Activated naive CD8-positive, alpha-beta T cell (primary cell): ENCODE measurements around the gene LTF.
A peak's percentile ranks its signal among the peaks of the same experiment; 100 is the strongest.
"Not testable (repeated sequence)": the region's sequence is repeated elsewhere in the genome, so short reads cannot be mapped to it uniquely, and the experiment has no call there.

Experiments used
- H3K27ac Mint-ChIP-seq: one replicate; pipeline ENCODE4 v1.8.0; 2021; ENCODE audit warnings: mixed read lengths
- H3K27me3 Mint-ChIP-seq: one replicate; pipeline ENCODE4 v1.8.0; 2021; ENCODE audit warnings: mixed read lengths
- H3K36me3 Mint-ChIP-seq: one replicate; pipeline ENCODE4 v1.8.0; 2021; ENCODE audit warnings: mixed read lengths
- H3K4me1 Mint-ChIP-seq: one replicate; pipeline ENCODE4 v1.8.0; 2021; ENCODE audit warnings: low read depth, mixed read lengths
- H3K4me3 Mint-ChIP-seq: one replicate; pipeline ENCODE4 v1.8.0; 2021; ENCODE audit warnings: mild to moderate bottlenecking, mixed read lengths
- H3K9me3 Mint-ChIP-seq: one replicate; pipeline ENCODE4 v1.8.0; 2021; ENCODE audit warnings: low read depth, mixed read lengths

LTF gene

GRCh38 chr3:46496746-46497555, 32.2 kb upstream of the LTF start:
- Mint-ChIP-seq H3K27ac (no peak overlapping the region), H3K4me3 (no peak overlapping the region), H3K9me3 (no peaks in the 10 kb centered on the region), H3K27me3 (peaks cover 1% of the 10 kb centered on the region), H3K36me3 (no peaks in the 10 kb centered on the region), H3K4me1 (peaks cover 11% of the 10 kb centered on the region)

- no peaks in the 10 kb centered on the region for H3K9me3 Mint-ChIP-seq
- peaks cover 11% of the 10 kb centered on the region for H3K4me1 Mint-ChIP-seq
- no peaks in the 10 kb centered on the region for H3K36me3 Mint-ChIP-seq
- no peak overlapping the region for H3K27ac Mint-ChIP-seq
- H3K4me3 Mint-ChIP-seq, result no peak overlapping the region
- H3K27me3 Mint-ChIP-seq, result peaks cover 1% of the 10 kb centered on the region
Observed at GRCh38 chr3:46495901-46496456, 31.3 kb upstream of the LTF start.

DNA sequence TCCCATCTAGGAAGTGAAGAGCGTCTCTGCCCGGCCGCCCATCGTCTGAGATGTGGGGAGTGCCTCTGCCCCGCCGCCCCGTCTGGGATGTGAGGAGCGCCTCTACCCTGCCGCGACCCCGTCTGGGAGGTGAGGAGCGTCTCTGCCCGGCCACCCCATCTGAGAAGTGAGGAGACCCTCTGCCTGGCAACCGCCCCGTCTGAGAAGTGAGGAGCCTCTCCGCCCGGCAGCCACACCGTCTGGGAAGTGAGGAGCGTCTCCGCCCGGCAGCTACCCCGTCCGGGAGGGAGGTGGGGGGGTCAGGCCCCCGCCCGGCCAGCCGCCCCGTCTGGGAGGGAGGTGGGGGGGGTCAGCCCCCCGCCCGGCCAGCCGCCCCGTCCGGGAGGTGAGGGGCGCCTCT, 29.8 kb upstream of the LTF start:
- H3K36me3 Mint-ChIP-seq, H3K27me3 Mint-ChIP-seq, H3K27ac Mint-ChIP-seq: not testable (repeated sequence)

DNA sequence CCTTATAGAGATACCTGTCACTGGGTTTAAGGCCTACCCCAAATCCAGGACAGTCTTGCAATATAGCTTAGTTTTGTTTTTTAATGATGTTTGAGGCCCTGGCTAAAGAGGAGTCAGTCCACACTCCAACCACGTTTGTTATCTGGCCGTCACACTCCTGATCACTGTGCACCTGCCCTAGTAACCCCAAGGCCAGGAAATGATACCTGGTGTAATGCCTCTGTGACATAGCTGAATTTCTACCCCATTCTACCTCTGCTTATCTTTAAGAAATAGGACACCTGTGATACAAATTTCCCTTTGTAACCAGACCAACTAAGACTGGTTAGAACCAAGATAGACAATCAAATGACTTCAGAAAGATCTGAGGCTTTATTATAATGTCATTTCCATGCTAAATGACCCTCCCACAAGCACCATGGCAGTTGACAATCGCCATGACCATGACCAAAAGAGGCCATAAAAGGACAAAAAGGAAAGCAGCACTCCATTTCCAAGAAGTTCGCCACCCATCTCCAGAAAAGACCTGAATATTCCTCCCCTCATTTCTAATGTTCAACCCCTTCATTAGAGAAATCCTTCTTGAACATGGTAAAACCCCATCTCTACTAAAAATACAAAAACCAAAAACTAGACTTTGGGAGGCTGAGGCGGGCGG, 28.3 kb upstream of the LTF start:
- Mint-ChIP-seq H3K27ac (no peak overlapping the region), H3K4me3 (no peak overlapping the region), H3K9me3 (no peaks in the 10 kb centered on the region), H3K27me3 (no peaks in the 10 kb centered on the region), H3K4me1 (peaks cover 20% of the 10 kb centered on the region), H3K36me3 (no peaks in the 10 kb centered on the region)

More for the DNA sequence above, 29.8 kb upstream of the LTF start:
- H3K9me3 Mint-ChIP-seq, H3K4me3 Mint-ChIP-seq: not testable (repeated sequence)
- peaks cover 13% of the 10 kb centered on the region for H3K4me1 Mint-ChIP-seq

GRCh38 chr3:46491089-46492070, 26.7 kb upstream of the LTF start:
- H3K27ac Mint-ChIP-seq, result no peak overlapping the region
- H3K36me3 Mint-ChIP-seq, result no peaks in the 10 kb centered on the region
- H3K27me3 Mint-ChIP-seq, result no peaks in the 10 kb centered on the region
- no peak overlapping the region for H3K4me3 Mint-ChIP-seq
- H3K4me1 Mint-ChIP-seq, result peaks cover 14% of the 10 kb centered on the region
- no peaks in the 10 kb centered on the region for H3K9me3 Mint-ChIP-seq

DNA sequence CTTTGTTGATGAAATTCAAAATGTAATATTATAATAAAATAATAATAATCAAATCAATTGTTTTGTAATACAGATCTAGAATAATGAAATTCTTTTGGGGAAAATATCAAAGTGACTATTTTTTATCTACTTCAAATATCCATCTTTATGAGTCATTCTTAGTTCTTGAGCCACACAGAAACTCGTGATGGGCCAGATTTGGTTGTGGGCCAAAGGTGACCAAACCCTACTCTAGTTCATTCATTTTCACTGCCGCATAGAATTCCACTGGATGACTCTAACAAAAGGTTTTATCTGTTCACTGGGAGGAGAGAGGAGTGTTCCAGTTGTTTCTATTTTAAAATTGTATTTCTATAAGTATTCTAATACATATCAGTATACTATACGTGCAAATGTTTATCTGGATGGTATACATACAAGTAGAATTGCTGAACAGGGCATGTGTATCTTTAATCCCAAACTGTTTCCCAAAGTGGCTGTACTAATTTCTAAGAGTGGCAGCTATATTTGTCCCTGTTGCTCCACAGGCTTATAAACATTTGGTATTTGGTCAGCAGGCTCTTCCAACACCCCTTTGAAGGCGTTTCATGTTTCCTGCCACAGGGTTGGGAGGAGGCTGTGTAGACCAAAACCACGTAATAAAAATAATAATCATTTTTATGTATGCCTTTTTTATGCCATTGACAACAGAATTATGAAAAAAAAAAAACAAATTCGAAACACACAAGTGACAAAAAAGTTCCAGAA, 25.8 kb upstream of the LTF start:
- no peaks in the 10 kb centered on the region for H3K36me3 Mint-ChIP-seq
- H3K27me3 Mint-ChIP-seq, result no peaks in the 10 kb centered on the region
- H3K4me3 Mint-ChIP-seq, result no peak overlapping the region
- peaks cover 13% of the 10 kb centered on the region for H3K4me1 Mint-ChIP-seq
- no peaks in the 10 kb centered on the region for H3K9me3 Mint-ChIP-seq
- H3K27ac Mint-ChIP-seq, result no peak overlapping the region

DNA sequence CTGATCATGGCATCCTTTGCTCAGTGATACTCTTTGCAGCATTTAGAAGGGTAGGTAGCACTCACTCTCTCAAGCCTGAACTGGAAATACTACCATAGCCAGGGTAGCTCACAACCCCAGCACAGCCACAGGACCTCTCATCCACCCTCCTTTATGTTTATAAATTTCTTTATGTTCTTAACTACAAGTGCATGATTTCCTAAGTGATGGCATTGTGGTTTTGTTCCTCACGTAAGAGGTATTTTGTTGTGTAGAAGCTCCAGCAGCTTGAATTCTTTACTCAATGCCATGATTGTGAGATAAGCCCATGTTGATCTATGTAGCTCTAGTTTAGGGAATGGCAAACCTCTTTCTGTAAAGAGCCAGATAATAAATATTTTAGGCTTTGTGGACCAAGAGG, 25.2 kb upstream of the LTF start:
- Mint-ChIP-seq H3K4me1 (peaks cover 13% of the 10 kb centered on the region), H3K27me3 (no peaks in the 10 kb centered on the region), H3K27ac (no peak overlapping the region), H3K4me3 (no peak overlapping the region), H3K36me3 (no peaks in the 10 kb centered on the region), H3K9me3 (no peaks in the 10 kb centered on the region)

GRCh38 chr3:46489381-46489780, 24.7 kb upstream of the LTF start:
- Mint-ChIP-seq H3K4me1 (peaks cover 13% of the 10 kb centered on the region), H3K4me3 (no peak overlapping the region), H3K27ac (no peak overlapping the region), H3K9me3 (no peaks in the 10 kb centered on the region), H3K36me3 (no peaks in the 10 kb centered on the region), H3K27me3 (no peaks in the 10 kb centered on the region)

DNA sequence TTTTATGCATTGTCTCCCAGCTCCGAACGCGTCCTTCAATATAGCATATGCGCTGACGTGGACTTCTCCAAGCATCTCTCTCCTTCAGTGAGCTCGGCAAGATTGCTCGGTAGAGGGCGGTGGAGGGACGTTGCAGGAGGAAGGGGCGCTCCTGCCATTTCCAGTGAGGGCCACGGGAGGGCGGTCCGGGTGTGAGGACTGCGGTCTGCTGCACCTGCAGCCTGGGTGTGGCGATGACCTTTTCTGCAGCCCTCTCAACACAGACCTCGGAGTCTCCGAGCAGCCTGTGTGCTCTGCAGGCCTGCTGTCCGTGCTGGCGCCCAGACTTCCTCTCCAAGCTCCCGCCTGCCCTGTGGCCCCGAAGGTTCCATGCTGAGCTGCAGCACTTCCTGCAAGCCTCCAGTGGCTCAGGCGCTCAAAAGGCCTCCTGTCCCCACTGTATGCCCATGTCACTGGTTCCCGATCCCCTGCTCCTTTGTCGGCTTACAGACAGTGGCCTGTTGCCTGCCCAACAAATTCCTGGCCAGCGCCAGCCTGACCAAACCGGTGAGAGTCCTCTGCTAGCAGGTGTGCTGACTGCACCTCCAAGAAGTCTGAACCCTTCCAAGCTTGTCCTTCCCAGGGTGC, 24.1 kb upstream of the LTF start:
- H3K27me3 Mint-ChIP-seq, result no peaks in the 10 kb centered on the region
- H3K4me1 Mint-ChIP-seq, result peaks cover 13% of the 10 kb centered on the region
- no peaks in the 10 kb centered on the region for H3K36me3 Mint-ChIP-seq
- H3K9me3 Mint-ChIP-seq, result no peaks in the 10 kb centered on the region
- H3K27ac Mint-ChIP-seq, result no peak overlapping the region
- peak overlapping the region; percentile 40 for H3K4me3 Mint-ChIP-seq

GRCh38 chr3:46485779-46486175, 21.1 kb upstream of the LTF start:
- no peaks in the 10 kb centered on the region for H3K9me3 Mint-ChIP-seq
- no peak overlapping the region for H3K27ac Mint-ChIP-seq
- H3K36me3 Mint-ChIP-seq, result no peaks in the 10 kb centered on the region
- peaks cover 1% of the 10 kb centered on the region for H3K27me3 Mint-ChIP-seq
- peaks cover 13% of the 10 kb centered on the region for H3K4me1 Mint-ChIP-seq
- H3K4me3 Mint-ChIP-seq, result no peak overlapping the region

DNA sequence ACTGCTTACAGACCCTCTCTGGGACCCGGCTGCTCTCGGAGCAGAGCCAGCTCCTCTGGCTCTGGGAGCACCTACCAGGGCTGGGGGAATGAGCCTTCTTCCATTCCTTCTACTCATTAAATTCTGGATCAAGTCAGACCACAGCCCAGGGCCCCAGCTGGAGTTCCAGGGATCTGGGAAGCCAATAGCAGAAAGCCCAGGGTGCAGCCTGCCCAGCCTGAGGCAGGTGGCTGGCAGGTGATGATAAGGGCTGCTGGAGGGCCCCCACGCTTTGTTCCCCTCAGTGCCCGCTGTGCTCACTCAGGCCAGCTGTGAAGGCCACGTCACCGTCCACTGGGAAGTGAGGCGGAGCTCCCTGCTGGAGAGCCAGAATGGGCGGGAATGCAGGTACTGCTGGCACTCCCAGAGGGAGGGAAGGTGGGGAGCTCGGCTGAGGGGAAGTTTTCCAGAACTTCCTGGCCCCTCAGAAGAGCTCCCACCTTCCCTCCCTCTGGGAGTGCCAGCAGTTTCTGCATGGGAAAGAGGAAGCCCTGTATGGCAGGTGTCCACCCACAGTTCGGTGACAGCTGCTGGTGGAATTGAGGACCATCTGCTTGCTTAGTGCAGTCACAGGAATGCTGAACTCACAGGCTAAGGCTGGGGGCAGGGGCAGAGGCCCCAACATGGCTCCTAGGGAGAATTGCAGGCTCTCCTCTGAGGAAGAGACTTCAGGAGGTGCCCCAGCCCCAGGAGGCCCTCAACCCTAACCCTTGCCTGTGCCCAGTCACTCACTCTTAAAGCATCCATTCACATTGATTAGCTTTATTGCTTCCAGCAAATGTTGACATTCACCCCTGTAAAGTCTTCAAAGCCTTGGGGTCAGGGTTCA, 20.4 kb upstream of the LTF start:
- Mint-ChIP-seq H3K4me3 (no peak overlapping the region), H3K27me3 (peaks cover 1% of the 10 kb centered on the region), H3K36me3 (no peaks in the 10 kb centered on the region), H3K27ac (no peak overlapping the region), H3K9me3 (no peaks in the 10 kb centered on the region), H3K4me1 (peaks cover 13% of the 10 kb centered on the region)

DNA sequence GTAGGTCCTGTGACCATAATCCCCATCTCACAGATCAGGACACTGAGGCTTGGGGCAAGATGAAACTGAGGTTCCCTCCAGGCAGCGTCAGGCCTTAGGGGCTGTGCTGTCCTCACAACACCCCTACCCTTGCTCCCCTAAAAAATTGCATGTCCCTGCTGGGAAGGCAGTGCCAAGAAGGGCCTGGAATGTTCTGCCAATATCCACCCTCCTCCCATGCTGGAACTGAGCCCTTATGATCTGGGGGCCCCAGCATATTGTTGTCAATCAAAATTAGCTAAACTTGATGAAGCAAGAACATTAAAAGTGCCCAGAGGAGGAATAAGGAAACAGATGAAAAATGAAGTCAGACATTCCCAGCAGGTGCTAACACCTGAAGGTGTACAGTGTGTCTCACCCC, 19.7 kb upstream of the LTF start:
- no peak overlapping the region for H3K4me3 Mint-ChIP-seq
- no peaks in the 10 kb centered on the region for H3K36me3 Mint-ChIP-seq
- H3K27me3 Mint-ChIP-seq, result peaks cover 1% of the 10 kb centered on the region
- no peaks in the 10 kb centered on the region for H3K9me3 Mint-ChIP-seq
- peaks cover 9% of the 10 kb centered on the region for H3K4me1 Mint-ChIP-seq
- H3K27ac Mint-ChIP-seq, result no peak overlapping the region

GRCh38 chr3:46483825-46484224, 19.1 kb upstream of the LTF start:
- H3K4me3 Mint-ChIP-seq, result no peak overlapping the region
- peaks cover 4% of the 10 kb centered on the region for H3K4me1 Mint-ChIP-seq
- no peaks in the 10 kb centered on the region for H3K36me3 Mint-ChIP-seq
- H3K27ac Mint-ChIP-seq, result no peak overlapping the region
- no peaks in the 10 kb centered on the region for H3K9me3 Mint-ChIP-seq
- H3K27me3 Mint-ChIP-seq, result peaks cover 3% of the 10 kb centered on the region
